Transverse colon (tissue), 4 donors: ENCODE results near the gene NFAT5. TPM values are rescaled to one million over a fixed set of nuclear protein-coding genes. Genes with fewer than 3 reads are reported as not detected.
A peak's percentile ranks its signal among the peaks of the same experiment; 100 is the strongest.

Source experiments
- DNase-seq: peaks from one replicate; pipeline ENCODE4 v3.0.0-alpha.2; 2019
- H3K27ac ChIP-seq, 4 donors: fragments of 200-600 bp; sonication (generic); 2 replicates each; pipeline ENCODE4 v1.5.1; 2016 to 2018; ENCODE audit warnings: inconsistent platforms in 4 of 4
- H3K27me3 ChIP-seq: fragments of 200-600 bp; sonication (generic); 2 replicates; pipeline ENCODE4 v1.5.1; 2017; ENCODE audit warnings: inconsistent platforms
- H3K36me3 ChIP-seq, 4 donors: fragments of 200-600 bp; sonication (generic); 2 replicates each; pipeline ENCODE4 v1.5.1; 2017 to 2019; ENCODE audit warnings: inconsistent platforms in 4 of 4
- H3K4me1 ChIP-seq, 4 donors: fragments of 200-600 bp; sonication (generic); 2 replicates each; pipeline ENCODE4 v1.5.1; 2017 to 2020; ENCODE audit warnings: inconsistent platforms in 4 of 4
- H3K4me3 ChIP-seq, 4 donors: fragments of 200-600 bp; sonication (generic); 1 replicate in 1 of 4; 2 replicates in 3 of 4; pipeline versions ENCODE4 v1.5.1 to v1.6.1; 2017 to 2019; ENCODE audit warnings: inconsistent platforms in 4 of 4
- H3K9me3 ChIP-seq, 2 donors: fragments of 200-600 bp; sonication (generic); 2 replicates each; pipeline ENCODE4 v1.5.1; 2017 to 2019; ENCODE audit warnings: inconsistent platforms in 2 of 2
- CTCF ChIP-seq, 5 experiments: fragments of 200-600 bp in 3 of 5; fragments of 450-650 bp in 2 of 5; sonication (generic) in 3 of 5; IDR thresholded peaks; 1 replicate in 2 of 5; 2 replicates in 3 of 5; pipeline ENCODE4 v1.5.1; 2016 to 2017; ENCODE audit warnings: antibody characterized with exemption in 5 of 5, inconsistent platforms in 3 of 5, mild to moderate bottlenecking in 2 of 5, moderate library complexity in 1 of 5
- EP300 ChIP-seq: sonication (generic); formaldehyde crosslinking; IDR thresholded peaks from one replicate; pipeline ENCODE4 v1.6.1; 2017; ENCODE audit warnings: antibody characterized with exemption, low read depth
- POLR2A ChIP-seq: fragments of 450-650 bp; IDR thresholded peaks from one replicate; pipeline ENCODE4 v1.6.1; 2016; ENCODE audit warnings: antibody characterized with exemption, mild to moderate bottlenecking, moderate library complexity
- POLR2AphosphoS5 ChIP-seq, 3 donors: sonication (generic); formaldehyde crosslinking; IDR thresholded peaks; one replicate each; pipeline ENCODE4 v1.6.1; 2016; ENCODE audit warnings: antibody characterized with exemption in 3 of 3
- WGBS, 2 donors: methylation state at CpG; one replicate each; pipeline ENCODE4 v1.1.5; 2018; ENCODE audit warnings: low coverage in 1 of 2; 5-methylcytosine and 5-hydroxymethylcytosine counted together
- in situ Hi-C, 4 donors: fragments of 200-750 bp; cut with MboI; loops; one replicate each; pipeline versions ENCODE4 v1.15.0 to v1.15.1; 2017; ENCODE audit warnings: low sequenced_read_pairs in 3 of 4, low pct_ligation_motif_present in 1 of 4, low pct_unique_long_range_greater_than_20kb in 1 of 4
- intact Hi-C: fragments of 100-400 bp; cut with DNase I; formaldehyde crosslinking; loops from one replicate; pipeline ENCODE4 v1.15.1; 2023; ENCODE audit warnings: low total_unique reads
- total RNA-seq, 4 donors: library from RNA; depleted of rRNA; stranded (reverse); fragments of >200 nt; gene quantifications; one replicate each; pipeline ENCODE4 v1.1.0, GENCODE V29; 2016

Gene NFAT5
- total RNA-seq, 4 donors from 2014 or later = 37.3 to 131 (median 88.8) TPM

DNA sequence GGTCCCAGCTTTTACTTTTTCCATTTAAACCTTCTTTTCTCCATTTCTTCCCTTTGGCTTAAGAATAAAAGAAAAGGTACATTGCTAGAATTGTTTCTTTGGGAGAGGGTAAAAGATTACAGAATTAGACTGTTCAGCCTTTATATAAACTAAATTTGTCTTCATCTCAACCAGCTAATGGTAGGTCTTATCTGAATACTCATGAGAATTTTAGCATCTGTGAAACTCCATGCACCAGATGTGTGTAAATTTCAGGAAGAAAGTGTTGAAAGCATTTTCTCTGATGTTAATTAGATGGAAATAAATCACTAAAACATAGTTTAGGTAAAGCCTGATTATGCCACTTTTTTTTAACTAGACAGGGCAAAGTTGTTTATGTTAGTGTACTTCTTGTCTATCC is 135.7 kb downstream of the NFAT5 start:
- no peaks in the 10 kb centered on the region for H3K9me3 ChIP-seq
- peaks cover 0 to 12% (median 0%) of the 10 kb centered on the region in 4 donors for H3K36me3 ChIP-seq
- DNase-seq = no peak
- in situ Hi-C loops = loop anchor here in 3 of 4 donors (10.0 to 25.0 kb wide), 2 partner anchors 53 to 314 kb away; partner anchors contain the start of genes NOB1 (in 2 of the 3) and TERF2 (in 1 of the 3)
- no peak overlapping the region for H3K4me3 ChIP-seq
- intact Hi-C loops = no loop called here
- H3K4me1 ChIP-seq = peaks cover 0 to 7% (median 5%) of the 10 kb centered on the region in 4 donors
- H3K27me3 ChIP-seq = no peaks in the 10 kb centered on the region
- no peak overlapping the region for H3K27ac ChIP-seq
- TF ChIP-seq EP300 (no peak), POLR2AphosphoS5 (IDR thresholded peaks at IDR 0.05) (no peak), POLR2A (no peak)

GRCh38 chr16:69701866-69702265 is 136.1 kb downstream of the NFAT5 start:
- intact Hi-C loops = no loop called here
- peaks cover 0 to 8% (median 0%) of the 10 kb centered on the region in 4 donors for H3K36me3 ChIP-seq
- H3K27ac ChIP-seq = no peak overlapping the region
- H3K9me3 ChIP-seq = no peaks in the 10 kb centered on the region
- no peaks in the 10 kb centered on the region for H3K27me3 ChIP-seq
- 79 to 95% methylated on average over 2 of the region's 2 CpGs for WGBS, 2 donors
- DNase-seq = no peak
- H3K4me1 ChIP-seq = peaks cover 0 to 11% (median 7%) of the 10 kb centered on the region in 4 donors
- in situ Hi-C loops = loop anchor here in 3 of 4 donors (10.0 to 25.0 kb wide), 2 partner anchors 53 to 315 kb away; partner anchors contain the start of genes NOB1 (in 2 of the 3) and TERF2 (in 1 of the 3)
- TF ChIP-seq POLR2A (no peak), CTCF (IDR thresholded peaks at IDR 0.05) (no peak), POLR2AphosphoS5 (IDR thresholded peaks at IDR 0.05) (no peak), EP300 (no peak)
- H3K4me3 ChIP-seq = no peak overlapping the region

DNA sequence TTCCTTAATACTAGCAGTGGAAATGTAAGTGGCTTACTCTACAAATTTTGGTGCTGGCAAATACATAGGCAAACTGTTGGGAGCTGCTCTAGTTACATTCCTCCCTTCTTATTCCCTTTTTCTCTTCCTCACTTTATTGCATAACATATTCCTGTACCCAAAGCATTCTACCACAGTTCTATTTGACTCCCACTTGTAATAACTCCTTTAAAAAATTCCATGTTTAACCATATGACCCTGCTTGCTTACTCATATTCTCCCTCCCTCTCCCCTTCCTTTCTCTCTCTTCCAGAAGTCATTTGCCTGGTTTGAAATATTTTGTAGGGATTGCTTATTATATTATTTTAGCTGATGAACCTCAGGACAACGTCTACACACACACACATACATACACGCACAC is 137.9 kb downstream of the NFAT5 start:
- H3K27ac ChIP-seq = no peak overlapping the region
- peaks cover 0 to 4% (median 0%) of the 10 kb centered on the region in 4 donors for H3K36me3 ChIP-seq
- no peaks in the 10 kb centered on the region for H3K27me3 ChIP-seq
- no peak for DNase-seq
- 69 to 90% methylated on average over 2 of the region's 2 CpGs for WGBS, 2 donors
- TF ChIP-seq CTCF (IDR thresholded peaks at IDR 0.05) = no peak
- no peak for TF ChIP-seq EP300
- no peak for TF ChIP-seq POLR2AphosphoS5 (IDR thresholded peaks at IDR 0.05)
- peaks cover 0 to 13% (median 7%) of the 10 kb centered on the region in 4 donors for H3K4me1 ChIP-seq
- intact Hi-C loops = no loop called here
- no peak overlapping the region for H3K4me3 ChIP-seq
- in situ Hi-C loops = loop anchor here in 3 of 4 donors (10.0 to 25.0 kb wide), 2 partner anchors 51 to 316 kb away; partner anchors contain the start of genes NOB1 (in 2 of the 3) and TERF2 (in 1 of the 3)
- H3K9me3 ChIP-seq = no peaks in the 10 kb centered on the region

GRCh38 chr16:69706256-69706974 is 140.6 kb downstream of the NFAT5 start:
- 38 to 41% methylated on average over 1 of the region's 1 CpG for WGBS, 2 donors
- DNase-seq = no peak
- in situ Hi-C loops (loop anchor here in 3 of 4 donors (10.0 to 25.0 kb wide), 2 partner anchors 48 to 319 kb away; partner anchors contain the start of genes NOB1 (in 2 of the 3) and TERF2 (in 1 of the 3)), intact Hi-C loops (no loop called here)
- Histone ChIP-seq H3K27ac (peak overlapping the region in 3 of 4 donors; percentile 17 to 34 (median 30)), H3K27me3 (no peaks in the 10 kb centered on the region), H3K9me3 (no peaks in the 10 kb centered on the region), H3K4me1 (peaks cover 0 to 31% (median 9%) of the 10 kb centered on the region in 4 donors), H3K36me3 (peaks cover 0 to 4% (median 0%) of the 10 kb centered on the region in 4 donors), H3K4me3 (no peak overlapping the region)
- TF ChIP-seq POLR2A (no peak), EP300 (no peak), CTCF (IDR thresholded peaks at IDR 0.05) (no peak), POLR2AphosphoS5 (IDR thresholded peaks at IDR 0.05) (no peak)
